Hypothalamus (tissue), 51 donors: ENCODE measurements around the gene SQOR.

Experiments
- DNase-seq, 51 donors: peaks; one replicate each; lab custom pipeline; 2025; lab: John Stamatoyannopoulos, UW

The SQOR gene

DNA sequence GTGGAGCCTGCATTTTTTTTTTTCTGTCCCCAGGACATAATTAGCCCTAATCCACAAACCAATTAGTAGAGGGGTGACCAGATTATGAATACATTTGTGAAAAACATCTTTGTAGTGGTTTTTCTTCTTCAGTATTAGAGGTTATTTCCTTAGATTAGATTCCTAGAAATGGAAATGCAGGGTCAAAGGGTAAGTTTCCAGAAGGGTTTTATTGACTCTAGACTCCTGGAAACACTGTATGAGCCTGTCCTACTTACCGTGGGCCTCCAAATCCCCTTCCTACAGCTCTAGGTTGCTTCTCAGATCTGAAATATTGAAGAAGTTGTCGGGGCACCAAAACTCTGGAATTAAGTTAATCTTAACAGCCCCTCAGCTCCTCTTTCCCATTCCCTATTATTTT is 22.4 kb downstream of the SQOR start:
- no peak for DNase-seq

GRCh38 chr15:45657764-45658545 is 23.1 kb downstream of the SQOR start:
- DNase-seq = no peak

GRCh38 chr15:45660231-45660979 is 25.6 kb downstream of the SQOR start:
- DNase-seq = peak in 1 of 51 donors; percentile 3

- no peak for DNase-seq
Observed at GRCh38 chr15:45662375-45662774, 27.5 kb downstream of the SQOR start.

GRCh38 chr15:45664451-45664850 is 29.6 kb downstream of the SQOR start:
- DNase-seq = no peak

DNA sequence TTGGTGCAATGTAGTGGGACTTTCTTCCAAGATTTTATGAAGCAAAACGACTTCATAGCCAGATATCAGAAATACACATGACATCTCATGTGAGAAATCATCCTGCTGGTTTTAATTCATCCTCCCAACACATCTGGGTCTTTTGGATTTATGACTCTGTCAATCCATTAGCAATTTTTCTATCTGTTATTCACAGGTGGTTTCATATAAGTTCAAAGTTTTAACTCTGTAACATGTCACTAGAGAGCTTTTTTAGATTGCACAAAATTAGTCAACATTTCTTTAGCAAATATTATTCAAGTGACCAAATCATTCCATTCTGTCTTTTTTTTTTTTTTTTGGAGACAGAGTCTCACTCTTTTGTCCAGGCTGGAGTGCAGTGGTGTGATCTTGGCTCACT is 30.4 kb downstream of the SQOR start:
- DNase-seq = no peak

GRCh38 chr15:45666119-45666875 is 31.5 kb downstream of the SQOR start:
- DNase-seq = no peak

- no peak for DNase-seq
Observed at GRCh38 chr15:45667002-45667401, 32.2 kb downstream of the SQOR start.

DNA sequence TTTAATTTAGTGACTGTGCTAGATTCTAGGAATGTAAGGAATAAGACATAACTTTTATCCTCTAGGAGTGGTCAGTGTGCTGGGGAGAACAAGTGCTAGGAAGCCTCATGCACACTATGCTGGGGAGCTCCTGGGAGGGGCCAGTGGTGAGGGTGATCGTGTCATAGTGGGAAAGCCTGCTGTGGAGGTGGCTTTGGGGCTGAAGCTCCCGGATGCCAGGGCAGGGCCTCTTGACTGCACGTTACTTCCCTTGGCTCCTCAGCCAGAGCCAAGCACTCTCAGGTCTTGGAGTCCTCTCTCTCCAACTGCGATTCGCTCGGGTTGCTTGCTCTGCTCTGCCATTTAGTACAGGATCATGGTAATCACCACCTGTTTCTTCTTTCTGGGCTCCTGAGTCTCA is 33.6 kb downstream of the SQOR start:
- DNase-seq = no peak

- no peak for DNase-seq
Observed at GRCh38 chr15:45669422-45669821, 34.6 kb downstream of the SQOR start.

DNA sequence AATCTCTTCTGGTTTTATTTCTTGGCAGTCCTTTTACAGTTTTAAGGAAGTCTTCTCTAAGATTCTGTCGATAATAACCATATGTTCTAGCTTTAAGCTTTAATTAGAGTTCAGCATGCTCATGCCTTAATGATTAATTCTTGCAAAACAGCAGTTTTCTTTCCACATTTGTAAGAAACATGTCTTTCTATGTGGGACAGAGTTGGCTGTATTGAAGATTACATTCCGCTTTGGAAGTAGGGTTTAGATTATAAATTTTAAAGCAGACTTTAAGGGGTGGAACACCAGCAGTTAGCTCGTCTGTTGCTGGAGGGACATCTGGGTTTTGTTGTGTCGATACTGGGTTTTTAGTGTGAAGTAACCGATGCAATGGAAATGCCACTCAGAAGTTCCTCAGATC is 35.3 kb downstream of the SQOR start:
- no peak for DNase-seq

DNA sequence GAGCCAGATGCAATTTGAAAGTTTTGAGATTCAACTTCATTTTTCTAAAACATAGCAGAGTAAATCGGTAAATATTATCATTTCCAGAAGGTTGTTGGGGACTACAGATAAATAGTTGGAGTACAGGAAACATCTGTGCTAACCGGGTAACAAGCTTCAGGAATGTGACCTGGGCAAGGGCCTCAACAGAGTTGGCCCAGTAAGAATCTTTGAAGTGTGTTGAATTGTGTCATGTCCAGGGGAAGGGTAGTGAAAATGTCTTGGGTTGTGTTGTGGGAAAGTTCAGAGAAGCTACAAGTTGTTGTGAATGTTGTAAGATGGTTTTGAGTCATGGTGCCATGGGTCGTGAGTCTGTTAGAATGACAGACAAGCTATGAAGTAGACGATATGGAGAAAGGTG is 35.7 kb downstream of the SQOR start:
- DNase-seq = no peak

- DNase-seq = no peak
Observed at GRCh38 chr15:45674677-45675076, 39.8 kb downstream of the SQOR start.

DNA sequence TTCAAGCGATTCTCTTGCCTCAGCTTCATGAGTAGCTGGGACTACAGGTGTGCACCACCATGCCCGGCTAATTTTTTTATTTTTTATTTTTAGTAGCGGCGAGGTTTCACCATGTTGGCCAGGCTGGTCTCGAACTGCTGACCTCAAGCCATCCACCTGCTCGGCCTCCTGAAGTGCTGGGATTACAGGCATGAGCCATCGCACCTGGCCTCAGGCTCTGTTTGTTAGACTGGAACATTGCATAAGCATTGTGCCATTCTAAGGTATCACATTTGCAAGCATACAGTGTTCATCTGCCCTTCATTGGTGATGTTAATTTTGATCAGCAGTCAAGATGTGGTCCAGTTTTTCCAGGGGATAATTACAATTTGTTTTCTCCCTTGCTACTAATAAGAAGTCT is 43.0 kb downstream of the SQOR start:
- DNase-seq = no peak

- DNase-seq = no peak
Observed at GRCh38 chr15:45678459-45679178, 43.8 kb downstream of the SQOR start.

GRCh38 chr15:45684533-45684932 is 49.7 kb downstream of the SQOR start:
- no peak for DNase-seq

DNA sequence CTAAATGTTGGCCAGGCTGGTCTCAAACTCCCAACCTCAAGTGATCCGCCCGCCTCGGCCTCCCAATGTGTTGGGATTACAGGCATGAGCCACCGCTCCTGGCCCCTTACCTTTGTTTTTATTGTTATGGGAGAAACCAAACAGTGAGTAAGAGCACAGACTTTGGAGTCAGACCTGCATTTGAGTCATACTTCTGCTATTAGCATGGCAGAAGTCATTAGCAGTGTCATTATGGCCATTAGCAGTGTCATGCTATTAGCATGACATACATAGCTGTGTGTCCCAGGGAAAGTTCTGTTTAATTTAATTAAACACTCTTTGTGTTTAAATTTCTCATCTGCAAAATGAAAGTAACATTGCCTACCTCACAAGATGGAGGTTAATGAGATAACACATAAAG is 54.8 kb downstream of the SQOR start:
- no peak for DNase-seq

DNA sequence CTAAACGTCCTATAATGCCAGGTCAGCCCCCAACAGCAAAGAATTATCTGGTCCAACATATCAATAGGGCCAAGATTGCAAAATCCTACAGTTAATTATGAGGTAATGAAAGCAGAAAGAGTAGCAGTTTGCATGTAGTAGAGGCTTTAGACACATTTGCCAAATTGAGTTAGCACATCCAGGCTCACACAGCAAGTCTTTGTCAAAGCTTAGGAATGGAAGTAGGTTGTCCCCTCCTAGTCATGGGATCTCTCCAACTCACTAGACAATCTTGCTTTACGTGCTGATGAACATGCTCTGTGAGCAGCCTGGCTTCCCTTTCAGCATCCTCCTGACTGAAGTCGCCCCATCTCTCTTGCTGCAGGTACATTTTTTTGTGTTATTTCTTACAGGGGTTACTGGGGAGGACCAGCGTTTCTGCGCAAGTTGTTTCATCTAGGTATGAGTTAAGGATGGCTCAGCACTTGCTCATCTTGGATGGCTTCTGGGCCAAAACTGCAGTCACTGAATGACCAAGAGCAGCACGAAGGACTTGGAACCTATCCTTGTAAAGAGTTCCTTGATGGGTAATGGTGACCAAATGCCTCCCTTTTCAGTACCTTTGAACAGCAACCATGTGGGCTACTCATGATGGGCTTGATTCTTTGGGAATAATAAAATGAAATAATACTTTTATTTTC is 55.9 kb downstream of the SQOR start:
- no peak for DNase-seq

GRCh38 chr15:45701108-45701507 is 66.3 kb downstream of the SQOR start:
- no peak for DNase-seq

GRCh38 chr15:45702041-45702440 is 67.2 kb downstream of the SQOR start:
- DNase-seq = no peak
